GM18861 (cell line): Measurements from ENCODE around the gene PLA2G4D.
"Not testable (repeated sequence)": the region's sequence is repeated elsewhere in the genome, so short reads cannot be mapped to it uniquely, and the experiment has no call there.

Experiments used
- ATAC-seq: cut with Tn5 transposase; IDR thresholded peaks from one replicate; pipeline ENCODE4 v1.9.1; 2021; ENCODE audit not compliant: unreplicated experiment

Gene PLA2G4D

DNA sequence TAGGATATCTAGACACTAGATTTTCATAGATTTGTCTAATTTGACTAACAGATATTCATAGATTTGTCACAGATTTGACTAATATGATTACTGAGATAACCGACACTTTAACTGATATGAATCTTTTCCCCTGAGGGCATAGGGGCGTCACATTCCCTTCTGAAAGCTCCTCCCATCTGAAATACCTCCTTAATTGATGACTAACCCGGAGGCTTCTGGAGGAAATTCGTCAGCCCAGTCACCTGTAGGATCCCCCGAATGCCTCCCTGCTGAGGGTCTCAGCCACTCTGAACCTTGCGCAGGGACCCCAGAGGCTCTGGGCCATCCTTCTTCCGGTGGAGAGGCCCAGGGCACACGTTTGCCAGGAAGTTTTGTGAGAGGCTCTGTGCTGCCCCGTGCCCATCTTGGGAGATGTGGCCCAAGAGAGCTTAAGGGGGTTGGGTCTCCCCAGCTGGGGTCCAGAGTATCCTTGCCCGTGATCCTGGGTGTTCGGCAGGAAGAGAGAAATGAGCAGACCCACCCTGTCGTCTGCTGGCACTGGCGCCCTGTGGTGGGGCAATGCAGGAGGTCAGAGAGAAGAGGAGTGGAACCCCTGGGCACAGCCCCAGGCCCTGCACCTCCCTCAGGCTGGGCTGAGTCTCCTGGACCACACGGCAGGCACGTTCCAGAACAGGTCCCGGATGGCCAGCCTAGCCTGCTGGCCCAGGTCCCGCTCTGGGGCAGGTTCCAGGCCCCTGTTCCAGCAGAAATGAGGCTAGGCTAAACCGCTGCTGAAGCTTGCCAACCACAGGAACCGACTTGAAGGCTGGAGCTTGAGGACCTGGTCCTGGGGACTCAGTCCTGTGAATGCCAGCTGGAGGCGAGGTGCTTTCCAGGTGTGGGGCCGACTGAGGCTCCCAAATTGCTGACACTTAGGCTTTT is 1.7 kb downstream of the PLA2G4D start:
- ATAC-seq: no peak

DNA sequence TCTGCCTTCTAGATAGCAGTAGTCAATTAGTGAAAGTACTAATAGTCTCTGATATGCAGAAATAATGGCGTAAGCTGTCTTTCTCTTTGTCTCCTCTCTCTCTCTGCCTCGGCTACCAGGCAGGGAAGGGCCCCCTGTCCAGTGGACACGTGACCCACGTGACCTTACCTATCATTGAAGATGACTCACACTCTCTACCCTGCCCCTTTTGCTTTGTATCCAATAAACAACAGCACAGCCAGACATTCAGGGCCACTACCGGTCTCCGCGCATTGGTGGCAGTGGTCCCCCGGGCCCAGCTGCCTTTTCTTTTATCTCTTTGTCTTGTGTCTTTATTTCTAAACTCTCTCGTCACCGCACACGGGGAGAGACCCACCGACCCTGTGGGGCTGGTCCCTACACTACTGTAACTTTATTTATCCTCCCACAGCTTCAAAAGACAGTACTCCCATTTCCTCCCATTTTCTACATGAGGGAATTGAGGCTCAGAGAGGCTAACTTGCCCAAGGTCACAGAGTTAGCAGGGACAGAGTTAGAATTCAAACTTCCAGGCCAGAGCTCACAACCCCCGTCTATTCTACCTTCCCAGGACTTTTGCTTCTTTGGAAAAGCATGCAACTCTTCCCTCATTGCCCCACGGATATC is 2.5 kb downstream of the PLA2G4D start:
- ATAC-seq: not testable (repeated sequence)

GRCh38 chr15:42090781-42091180 is 3.6 kb downstream of the PLA2G4D start:
- ATAC-seq: no peak

DNA sequence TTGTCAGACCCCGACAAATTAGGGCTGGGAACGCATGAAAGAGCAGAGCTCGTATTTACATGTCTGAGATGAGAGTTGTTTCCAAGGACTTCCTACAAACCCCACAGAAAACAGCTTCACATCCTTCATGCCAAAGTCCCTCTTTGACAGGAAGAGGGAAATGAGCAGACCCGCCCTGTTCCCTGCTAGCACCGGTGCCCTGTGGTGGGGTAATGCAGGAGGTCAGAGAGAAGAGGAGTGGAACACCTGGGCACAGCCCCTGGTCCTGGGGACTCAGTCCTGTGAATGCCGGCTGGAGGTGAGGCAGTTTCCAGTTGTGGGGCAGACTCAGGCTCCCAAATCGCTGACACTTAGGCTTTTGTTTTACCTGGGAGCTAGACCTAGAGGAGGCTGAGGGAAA is 4.0 kb downstream of the PLA2G4D start:
- no peak for ATAC-seq

GRCh38 chr15:42089942-42090341 is 4.4 kb downstream of the PLA2G4D start:
- no peak for ATAC-seq

GRCh38 chr15:42088801-42089640 is 5.3 kb downstream of the PLA2G4D start:
- no peak for ATAC-seq

GRCh38 chr15:42087926-42088800 is 6.2 kb downstream of the PLA2G4D start:
- ATAC-seq: no peak

GRCh38 chr15:42087460-42087859 is 6.9 kb downstream of the PLA2G4D start:
- no peak for ATAC-seq

DNA sequence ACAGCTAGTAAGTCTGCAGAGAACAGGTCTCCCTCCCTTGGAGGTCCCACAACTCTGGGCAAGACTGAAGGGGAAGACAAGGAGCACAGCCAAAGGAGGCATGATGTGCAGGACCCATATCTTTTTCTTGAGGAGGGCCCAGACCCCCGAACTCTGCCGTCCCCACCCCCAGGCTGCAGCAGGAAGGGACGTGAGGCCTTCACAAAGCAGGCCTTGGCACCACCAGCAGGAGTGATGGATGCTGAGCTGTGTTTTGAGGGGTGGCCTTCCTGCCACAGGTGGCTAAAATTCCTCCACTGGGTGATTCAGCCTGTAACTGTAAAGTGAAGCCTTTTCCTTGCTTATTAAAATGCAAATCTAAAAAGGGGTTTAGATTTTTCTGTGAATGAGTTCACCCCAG is 8.6 kb downstream of the PLA2G4D start:
- ATAC-seq: no peak

DNA sequence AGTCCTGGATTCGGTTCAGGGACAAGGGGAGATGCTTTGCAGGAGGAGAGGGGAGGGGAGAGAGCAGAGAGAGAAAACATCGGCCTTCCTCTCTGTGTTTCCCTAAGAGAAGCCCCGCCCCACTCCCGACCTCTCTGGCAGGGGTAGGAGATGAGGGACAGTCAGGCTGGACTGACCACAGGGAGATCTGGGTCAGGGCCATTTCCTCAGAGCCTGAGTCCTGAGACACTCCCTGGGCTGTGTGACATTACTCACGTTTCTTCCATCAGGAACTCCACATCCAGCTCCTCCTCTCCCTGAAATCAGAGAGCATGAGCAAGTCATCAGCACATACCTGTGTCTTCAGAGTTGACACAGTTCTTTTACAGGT is 9.1 kb downstream of the PLA2G4D start:
- no peak for ATAC-seq

- ATAC-seq: no peak
Measured at GRCh38 chr15:42084465-42085235, 9.7 kb downstream of the PLA2G4D start.

GRCh38 chr15:42083916-42084315 is 10.4 kb downstream of the PLA2G4D start:
- no peak for ATAC-seq

GRCh38 chr15:42083605-42083908 is 10.8 kb downstream of the PLA2G4D start:
- no peak for ATAC-seq

- ATAC-seq: no peak
Measured at GRCh38 chr15:42082823-42083604, 11.3 kb downstream of the PLA2G4D start.

DNA sequence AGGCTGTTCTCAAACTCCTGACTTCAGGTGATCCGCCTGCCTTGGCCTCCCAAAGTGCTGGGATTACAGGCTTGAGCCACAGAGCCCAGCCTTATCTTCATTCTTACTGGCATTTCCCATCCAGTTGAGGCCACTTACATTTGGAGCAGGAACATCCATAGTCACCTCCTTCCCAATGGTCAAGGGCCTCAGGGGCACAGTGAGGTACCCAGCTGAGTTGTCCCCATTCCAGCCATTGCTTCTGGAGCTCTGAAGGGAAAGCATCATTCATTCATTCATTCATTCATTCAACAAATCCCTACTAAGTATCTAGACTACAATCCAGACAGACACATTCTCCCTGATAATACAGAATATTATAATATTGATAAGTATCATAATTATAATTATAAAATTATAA is 12.2 kb downstream of the PLA2G4D start:
- ATAC-seq: no peak

GRCh38 chr15:42080919-42081830 is 13.2 kb downstream of the PLA2G4D start:
- ATAC-seq: no peak

- ATAC-seq: no peak
Measured at GRCh38 chr15:42080186-42080918, 14.0 kb downstream of the PLA2G4D start.
